ENCODE results near the gene ATP8B1.

Gene ATP8B1

DNA sequence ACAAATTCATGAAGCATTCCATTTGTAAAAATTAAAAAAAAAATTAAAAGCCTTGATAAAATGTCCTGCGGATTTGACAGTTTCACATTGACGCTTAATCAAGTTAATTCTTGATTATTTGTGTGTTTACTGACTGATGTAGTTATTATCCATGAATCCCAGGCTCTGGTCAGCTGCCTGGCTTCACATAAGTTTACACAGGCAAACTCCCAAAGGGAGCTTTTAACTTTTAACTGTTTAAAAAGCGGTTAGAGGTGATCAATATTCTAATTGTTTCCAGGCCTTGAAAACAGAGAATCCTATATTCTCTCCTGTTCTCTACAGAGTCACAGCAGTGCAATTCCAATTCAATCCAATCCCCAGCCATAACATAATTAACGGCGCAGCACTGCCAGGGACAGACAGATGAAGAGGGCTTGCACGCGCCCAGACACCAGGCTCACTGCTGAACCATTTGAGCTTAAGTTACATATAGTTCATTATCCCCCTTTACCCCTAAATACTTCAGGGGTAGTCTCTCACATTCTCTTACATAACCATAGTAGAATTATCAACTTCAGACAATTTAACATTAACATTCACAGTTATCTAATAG is 47.5 kb downstream of the ATP8B1 start:
- TF ChIP-seq, protein P1, sequence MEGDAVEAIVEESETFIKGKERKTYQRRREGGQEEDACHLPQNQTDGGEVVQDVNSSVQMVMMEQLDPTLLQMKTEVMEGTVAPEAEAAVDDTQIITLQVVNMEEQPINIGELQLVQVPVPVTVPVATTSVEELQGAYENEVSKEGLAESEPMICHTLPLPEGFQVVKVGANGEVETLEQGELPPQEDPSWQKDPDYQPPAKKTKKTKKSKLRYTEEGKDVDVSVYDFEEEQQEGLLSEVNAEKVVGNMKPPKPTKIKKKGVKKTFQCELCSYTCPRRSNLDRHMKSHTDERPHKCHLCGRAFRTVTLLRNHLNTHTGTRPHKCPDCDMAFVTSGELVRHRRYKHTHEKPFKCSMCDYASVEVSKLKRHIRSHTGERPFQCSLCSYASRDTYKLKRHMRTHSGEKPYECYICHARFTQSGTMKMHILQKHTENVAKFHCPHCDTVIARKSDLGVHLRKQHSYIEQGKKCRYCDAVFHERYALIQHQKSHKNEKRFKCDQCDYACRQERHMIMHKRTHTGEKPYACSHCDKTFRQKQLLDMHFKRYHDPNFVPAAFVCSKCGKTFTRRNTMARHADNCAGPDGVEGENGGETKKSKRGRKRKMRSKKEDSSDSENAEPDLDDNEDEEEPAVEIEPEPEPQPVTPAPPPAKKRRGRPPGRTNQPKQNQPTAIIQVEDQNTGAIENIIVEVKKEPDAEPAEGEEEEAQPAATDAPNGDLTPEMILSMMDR (IDR thresholded peaks at IDR 0.05; ENCODE audit: low read depth, low read length, missing control alignments), result no peak
- DNase-seq, result no peak
- Histone ChIP-seq H3K27ac (no peak overlapping the region), H3K36me3 (replicated peaks) (peaks cover 1% of the 10 kb centered on the region), H3K27me3 (replicated peaks) (no peaks in the 10 kb centered on the region), H3K4me3 (ENCODE audit: low read depth, low read length) (no peak overlapping the region)
- in situ Hi-C loops (cut with HindIII; ENCODE audit: low pct_ligation_motif_present, low sequenced_read_pairs), result no loop called here

DNA sequence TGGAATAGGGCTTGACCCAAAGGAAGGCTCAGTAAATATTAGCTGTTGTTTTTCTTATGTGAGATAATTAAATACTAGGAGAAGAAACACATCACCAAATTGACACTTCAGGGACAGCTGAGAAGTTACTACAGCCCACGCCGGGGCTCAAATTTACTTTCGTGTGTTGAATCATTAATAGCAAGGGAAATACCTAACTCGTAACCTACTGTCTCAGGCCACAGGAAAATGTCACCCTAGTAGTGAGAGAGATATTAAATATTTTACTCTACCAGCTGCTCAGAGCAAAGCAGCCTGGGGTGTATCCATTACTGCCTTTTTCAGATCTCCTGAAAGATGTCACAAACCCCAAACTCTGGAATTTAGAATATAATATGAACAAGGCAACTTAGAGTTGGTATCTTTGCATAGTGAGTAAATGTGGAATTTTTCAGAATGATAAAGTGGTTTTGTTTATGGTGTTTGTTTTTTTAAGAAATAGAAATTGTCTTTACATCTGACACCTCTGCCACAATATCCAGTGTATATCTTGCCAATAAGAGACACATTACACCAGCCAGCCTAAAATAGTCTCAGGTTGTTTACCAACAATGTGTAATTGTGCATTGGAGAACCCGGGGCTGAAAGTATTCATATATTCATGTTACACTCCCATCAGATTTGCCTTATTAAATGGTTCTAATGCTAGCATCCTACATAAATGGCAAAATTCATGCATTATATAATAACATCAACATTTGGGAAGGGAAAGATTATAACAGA is 48.4 kb downstream of the ATP8B1 start:
- peaks cover 2% of the 10 kb centered on the region for H3K36me3 ChIP-seq (replicated peaks)
- in situ Hi-C loops (cut with HindIII; ENCODE audit: low pct_ligation_motif_present, low sequenced_read_pairs), result no loop called here
- no peaks in the 10 kb centered on the region for H3K27me3 ChIP-seq (replicated peaks)
- H3K27ac ChIP-seq, result no peak overlapping the region
- DNase-seq, result no peak
- no peak overlapping the region for H3K4me3 ChIP-seq (ENCODE audit: low read depth, low read length)
- TF ChIP-seq, protein P1 (IDR thresholded peaks at IDR 0.05; ENCODE audit: low read depth, low read length, missing control alignments), result no peak

DNA sequence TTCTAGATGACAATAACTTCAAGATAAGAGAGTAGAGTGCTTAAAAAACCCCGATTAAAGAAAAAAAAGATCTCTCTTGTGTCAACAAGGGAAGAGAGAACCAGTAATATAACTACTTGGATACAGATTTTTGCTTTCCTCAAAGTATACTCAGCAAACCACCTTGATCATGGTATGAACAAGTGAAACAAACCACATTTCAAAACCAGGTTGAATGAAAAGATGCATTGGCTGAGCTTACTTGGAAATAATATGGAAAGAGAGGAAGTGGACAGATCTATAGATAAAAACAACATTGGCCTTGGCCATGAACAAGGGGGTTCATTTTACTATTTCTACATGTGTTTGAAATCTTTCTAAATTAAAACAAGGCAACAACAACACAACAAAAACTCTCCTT is 50.1 kb downstream of the ATP8B1 start:
- no peak overlapping the region for H3K27ac ChIP-seq
- no peak for DNase-seq
- in situ Hi-C loops (cut with HindIII; ENCODE audit: low pct_ligation_motif_present, low sequenced_read_pairs), result no loop called here

DNA sequence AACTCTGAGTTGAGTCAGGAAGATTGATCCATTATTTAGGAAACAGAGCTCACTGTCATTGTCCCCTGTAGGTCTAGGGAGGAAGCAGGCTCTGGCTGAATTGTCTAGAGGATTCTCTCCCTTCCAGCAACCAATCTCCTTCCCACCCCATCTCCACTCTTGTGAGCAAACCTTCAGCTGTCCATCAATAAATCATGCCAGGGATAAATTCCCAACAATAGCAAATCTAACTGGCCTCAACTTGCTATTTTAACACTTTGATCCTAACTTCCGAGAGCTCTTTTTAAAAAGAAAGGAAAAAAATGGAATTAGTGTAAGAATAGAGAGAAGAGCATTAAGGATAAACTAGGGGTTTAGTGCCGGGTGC is 53.5 kb downstream of the ATP8B1 start:
- in situ Hi-C loops (cut with HindIII; ENCODE audit: low pct_ligation_motif_present, low sequenced_read_pairs), result no loop called here
- Histone ChIP-seq H3K27ac (no peak overlapping the region), H3K27me3 (replicated peaks) (no peaks in the 10 kb centered on the region), H3K4me3 (ENCODE audit: low read depth, low read length) (no peak overlapping the region), H3K36me3 (replicated peaks) (peaks cover 2% of the 10 kb centered on the region)
- TF ChIP-seq, protein P1 (IDR thresholded peaks at IDR 0.05; ENCODE audit: low read depth, low read length, missing control alignments), result no peak
- DNase-seq, result no peak

More for the DNA sequence above, 50.1 kb downstream of the ATP8B1 start:
- H3K36me3 ChIP-seq (replicated peaks), result peaks cover 2% of the 10 kb centered on the region
- no peak overlapping the region for H3K4me3 ChIP-seq (ENCODE audit: low read depth, low read length)
- TF ChIP-seq, protein P1 (IDR thresholded peaks at IDR 0.05; ENCODE audit: low read depth, low read length, missing control alignments), result no peak
- no peaks in the 10 kb centered on the region for H3K27me3 ChIP-seq (replicated peaks)

DNA sequence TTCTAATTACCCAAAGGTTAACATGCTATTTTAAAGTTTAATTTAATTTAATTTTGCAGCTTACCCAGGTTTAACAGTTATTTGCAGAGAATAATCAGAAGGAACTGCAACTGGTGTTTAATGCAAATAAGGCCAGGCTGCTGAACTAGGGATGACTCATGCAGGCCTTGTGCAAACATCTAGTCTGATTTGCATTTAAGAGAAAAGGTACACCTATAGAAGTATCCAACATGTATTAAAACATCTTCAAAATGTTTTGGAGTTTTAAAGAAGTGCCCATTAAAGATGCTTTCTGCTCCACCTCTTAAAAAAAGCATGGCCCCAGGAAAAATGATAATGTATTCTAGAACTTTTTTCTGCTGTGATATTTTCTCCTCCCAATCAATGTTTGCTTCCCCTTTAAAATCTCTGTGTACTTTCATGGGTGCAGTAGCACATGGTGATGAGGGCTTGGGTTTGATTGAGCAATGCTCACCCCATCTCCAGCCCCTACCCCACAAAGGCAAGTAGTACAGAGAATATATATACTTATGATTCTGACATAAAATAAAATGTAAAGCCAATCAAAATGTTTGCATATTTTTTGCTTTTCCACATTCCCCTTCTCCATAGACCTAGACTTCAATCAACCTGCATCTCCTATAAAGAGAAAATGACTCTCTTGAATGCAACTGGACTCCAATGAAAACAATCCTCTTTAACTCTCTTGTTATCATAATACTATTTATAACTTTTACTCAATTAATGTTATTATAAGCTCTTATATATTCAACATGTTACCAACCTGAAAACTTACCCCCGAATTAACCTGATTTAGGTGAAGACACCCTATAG is 54.1 kb downstream of the ATP8B1 start:
- Histone ChIP-seq H3K4me3 (ENCODE audit: low read depth, low read length) (no peak overlapping the region), H3K36me3 (replicated peaks) (peaks cover 2% of the 10 kb centered on the region), H3K27ac (no peak overlapping the region), H3K27me3 (replicated peaks) (no peaks in the 10 kb centered on the region)
- peak; percentile 44 for DNase-seq
- in situ Hi-C loops (cut with HindIII; ENCODE audit: low pct_ligation_motif_present, low sequenced_read_pairs), result no loop called here
- TF ChIP-seq, protein P1 (IDR thresholded peaks at IDR 0.05; ENCODE audit: low read depth, low read length, missing control alignments), result no peak

Measured in brain microvascular endothelial cell (primary cell).